ENCODE results near the gene SNCB.
"Not testable (repeated sequence)": the region's sequence is repeated elsewhere in the genome, so short reads cannot be mapped to it uniquely, and the experiment has no call there.

The SNCB gene

DNA sequence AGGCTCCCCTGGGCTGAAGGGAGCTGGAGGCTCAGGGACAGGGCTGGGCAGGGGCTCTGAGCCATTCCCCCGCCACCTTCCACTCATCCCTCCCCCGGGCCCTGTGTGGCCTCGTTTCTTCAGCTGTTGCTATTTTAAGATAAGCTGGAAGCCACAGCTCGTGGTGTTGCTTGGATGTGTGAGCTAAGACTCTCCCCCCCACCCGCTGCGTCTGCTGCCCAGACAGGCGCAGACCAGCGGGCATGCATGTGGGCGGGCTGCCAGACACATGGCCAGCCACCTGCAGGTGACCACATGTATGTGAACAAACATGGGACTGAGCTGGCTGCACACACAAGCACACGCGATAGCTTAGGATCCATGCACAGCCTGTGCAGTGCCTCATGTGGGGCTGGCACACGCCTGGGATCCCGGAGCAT, 8.7 kb downstream of the SNCB start:
- DNase-seq = no peak

DNA sequence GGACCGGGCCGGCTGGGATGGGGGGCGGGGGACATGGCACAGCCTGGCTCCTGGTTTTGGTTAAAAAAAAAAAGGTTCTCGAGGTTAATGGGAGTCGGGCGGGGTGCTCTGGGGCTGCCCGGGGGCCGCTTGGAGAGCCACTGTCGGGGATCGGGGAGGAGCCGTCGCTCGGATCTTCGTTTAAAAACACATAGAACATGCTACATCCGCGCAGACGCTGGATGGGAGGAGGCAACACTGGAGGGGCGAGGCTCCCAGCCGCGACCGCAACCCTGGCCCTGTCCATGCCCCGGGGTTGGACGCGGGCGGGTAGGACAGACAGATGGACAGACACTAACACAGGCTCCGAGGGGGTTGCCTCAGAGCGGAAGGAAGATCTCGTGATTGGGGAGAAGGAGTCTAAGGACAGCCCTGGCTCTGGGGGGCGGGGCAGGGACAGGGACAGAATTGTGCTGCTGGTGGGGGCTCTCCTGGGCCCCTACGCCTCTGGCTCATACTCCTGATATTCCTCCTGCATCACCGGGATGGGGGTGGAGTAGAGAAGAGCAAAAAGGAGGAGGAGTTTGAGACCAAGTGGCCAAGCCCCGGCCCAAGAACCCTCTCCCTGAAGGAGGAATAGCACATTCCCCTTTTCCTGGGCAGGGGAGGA, 9.9 kb downstream of the SNCB start:
- DNase-seq = no peak

DNA sequence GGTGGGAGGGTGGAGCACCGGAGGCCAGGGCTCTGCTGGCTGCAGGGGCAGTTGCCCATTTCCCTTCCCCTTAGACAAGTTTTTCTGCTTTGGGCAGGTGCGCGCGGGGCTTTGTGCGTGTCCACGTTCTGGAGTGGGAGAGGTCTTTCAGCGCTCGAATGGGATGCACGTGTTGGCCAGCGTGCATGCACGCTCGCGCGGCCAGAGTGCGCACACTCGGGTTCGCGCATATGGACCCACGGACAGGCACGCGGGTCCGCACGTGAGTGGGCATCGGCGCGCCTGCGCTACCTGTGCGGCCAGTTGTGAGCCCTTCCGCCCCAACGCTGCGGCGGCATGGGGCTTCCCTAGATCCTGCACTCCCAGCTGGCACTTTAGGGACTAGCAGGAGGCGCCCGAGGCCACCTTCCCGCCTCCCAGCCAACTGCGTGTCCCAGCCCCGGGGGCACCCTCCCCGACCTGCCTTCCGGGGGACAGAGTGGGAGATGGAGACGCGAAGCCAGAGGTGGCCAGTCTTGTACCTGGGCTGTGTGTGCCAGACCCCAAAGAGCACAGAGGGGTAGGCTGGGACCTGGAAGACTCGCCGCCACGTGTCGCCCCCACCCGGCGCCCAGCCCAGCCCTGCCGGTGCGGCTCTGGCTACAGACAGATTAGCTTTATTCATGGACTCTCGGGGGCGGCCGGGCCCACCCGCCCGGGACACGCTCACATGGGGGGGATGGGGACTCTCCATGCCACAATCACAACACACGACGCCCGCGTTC, 10.6 kb downstream of the SNCB start:
- DNase-seq = no peak

DNA sequence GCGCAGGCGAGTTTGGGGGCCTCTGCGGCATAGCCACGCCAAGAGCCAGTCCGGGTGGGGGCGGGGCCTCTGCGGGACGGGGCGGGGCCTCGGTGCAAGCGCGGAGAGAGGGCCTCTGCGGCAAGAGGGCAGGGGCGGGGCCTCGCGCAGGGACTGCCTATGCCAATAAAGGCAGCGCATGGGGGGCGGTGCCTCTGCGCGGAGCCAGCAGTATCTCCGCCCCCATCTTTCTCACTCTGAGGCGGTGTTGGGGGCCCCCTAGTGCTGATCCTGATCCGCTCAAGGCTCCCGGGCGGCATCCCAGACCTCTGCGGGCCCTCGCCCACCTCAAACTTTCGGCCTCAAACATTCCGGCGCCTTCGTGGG, 11.1 kb downstream of the SNCB start:
- DNase-seq = no peak

DNA sequence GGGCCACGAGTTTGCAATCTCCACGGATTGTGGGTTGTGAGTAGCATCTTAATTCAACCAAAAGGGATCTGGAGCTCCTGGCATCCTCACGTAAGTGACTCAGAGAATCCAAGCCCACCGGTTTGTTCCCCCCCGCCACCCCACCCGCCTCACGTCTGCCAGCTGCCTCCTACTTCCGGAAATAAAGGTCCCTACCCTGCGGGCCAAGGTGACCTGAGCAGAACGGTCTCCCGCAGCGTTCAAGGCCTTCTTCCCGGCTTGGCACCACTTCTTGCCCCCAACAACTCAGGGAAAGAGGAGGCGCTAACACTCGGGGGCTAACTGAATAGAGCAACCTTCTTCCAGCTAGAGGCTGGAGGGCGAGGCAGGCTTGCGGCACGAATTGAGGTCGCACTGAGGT, 11.6 kb downstream of the SNCB start:
- DNase-seq = no peak

DNA sequence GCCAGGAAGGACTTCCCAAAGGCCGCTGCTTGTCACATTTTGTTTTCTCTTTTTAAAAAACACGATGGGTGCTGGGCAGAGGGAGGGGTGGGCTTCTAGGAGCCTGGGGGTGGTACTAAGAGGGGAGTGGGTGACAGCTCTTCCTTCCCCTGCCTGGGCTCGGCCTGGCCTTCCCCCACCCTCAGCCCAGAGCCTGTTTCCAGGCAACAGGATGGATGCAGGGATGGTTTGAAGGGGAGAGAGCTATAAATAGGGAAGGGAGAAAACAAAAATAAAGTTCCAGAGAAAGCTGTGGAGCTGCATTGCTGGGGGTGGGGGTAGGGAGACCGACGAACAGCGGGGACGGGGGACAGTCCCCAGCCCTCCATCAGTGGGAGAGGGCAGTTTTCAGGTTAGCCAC, 13.8 kb downstream of the SNCB start:
- DNase-seq = no peak

DNA sequence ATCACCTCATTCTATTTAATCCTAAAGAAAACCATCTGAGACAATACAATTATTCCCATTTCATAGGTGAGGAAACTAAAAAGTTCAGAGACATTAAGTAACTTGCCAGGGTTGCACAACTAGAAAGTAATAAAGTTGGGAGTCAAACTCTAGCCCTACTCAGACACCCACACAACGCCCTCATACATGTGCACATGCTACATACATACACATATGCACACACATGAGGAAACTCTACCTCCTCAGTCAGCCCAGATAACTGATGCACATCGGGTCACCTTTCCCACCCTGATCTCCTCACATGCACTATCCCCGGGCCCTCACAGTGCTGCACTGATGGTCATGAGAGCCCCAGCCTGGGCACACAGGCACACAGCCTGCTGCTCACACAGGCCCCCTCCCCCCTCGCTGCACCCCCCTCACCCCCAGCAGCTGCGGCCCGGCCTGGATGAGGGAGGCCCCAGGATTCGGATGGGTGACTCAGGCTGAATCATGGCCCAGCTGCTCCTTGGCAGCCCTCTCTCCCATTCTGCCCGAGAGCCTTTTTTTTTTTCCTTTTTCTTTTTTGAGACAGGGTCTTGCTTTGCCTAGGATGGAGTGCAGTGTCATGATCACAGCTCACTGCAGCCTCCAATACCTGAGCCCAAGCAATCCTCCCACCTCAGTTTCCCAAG, 15.4 kb downstream of the SNCB start:
- no peak for DNase-seq

DNA sequence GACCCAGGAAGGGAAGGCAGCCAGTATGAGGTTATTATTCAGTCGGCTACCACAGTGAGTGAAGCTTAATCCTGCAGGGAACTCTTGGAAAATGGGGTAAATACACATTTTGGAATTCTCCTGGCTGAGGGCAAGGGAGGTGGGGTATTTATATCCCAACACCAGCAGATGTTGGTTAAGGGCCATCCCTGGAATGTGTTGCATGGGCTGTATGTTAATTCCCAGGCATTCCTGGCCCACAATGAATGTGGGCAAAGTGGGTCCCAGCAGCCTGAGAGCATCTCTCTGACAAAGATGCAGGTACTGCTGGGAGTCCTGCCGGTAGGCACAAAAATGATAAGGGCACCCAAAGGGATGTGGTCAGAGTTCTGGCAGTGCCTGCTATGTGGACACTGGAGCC, 17.5 kb downstream of the SNCB start:
- no peak for DNase-seq

DNA sequence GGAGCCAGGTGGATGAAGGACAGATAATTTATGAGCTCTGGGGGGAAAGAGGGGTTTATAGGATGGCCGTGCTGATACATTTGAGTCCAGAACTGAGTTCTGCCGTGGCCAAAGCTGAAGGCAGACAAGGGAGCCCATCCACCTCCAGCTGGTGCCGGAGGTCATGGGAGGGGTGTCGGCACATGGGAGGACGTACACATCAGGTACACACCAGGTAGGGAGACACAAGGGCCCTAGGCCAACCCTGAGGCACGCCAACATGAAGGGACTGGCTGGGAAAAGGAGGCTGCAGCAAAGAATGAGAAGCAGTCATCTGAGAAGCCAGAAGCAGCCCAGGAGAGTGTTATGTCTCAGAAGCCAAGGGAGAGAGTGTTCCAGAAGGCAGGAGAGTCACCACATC, 18.3 kb downstream of the SNCB start:
- DNase-seq = no peak

DNA sequence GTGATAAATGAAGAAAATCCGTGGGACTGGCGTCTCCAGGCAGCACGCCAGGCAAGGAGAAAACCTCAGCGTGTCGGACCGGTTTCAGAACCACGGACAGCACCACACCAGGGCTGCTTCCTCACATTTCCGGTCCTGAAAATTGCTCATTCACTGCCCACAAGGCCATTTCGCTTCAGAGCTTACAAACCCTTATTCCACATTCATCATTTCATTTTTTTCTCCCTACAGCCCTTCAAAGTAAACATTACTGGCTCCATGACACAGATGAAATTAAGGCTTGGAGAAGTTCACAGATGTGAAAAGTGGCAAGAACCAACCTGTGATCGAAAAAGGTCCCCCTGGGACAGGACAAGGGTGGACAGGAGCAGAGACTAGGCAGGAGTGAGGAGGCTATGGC, 18.9 kb downstream of the SNCB start:
- DNase-seq = no peak

DNA sequence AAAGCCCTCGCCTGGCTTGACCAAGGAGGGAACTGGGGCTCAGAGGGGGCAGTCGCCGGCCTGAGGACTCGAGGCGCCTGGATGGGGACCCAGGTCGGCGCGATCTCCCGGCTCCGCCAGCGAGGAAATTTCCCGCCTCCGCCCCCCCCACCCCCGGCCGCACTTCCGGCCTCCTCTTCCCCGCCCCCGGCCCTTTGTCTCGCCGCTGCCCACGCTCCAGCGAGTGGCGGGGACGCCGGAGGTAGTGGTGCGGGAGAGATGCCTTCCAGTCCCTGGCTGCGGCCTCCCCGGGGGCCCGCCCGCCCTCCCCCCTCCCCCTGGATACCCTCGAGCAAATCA, 19.9 kb downstream of the SNCB start:
- DNase-seq = peak; percentile 48

DNA sequence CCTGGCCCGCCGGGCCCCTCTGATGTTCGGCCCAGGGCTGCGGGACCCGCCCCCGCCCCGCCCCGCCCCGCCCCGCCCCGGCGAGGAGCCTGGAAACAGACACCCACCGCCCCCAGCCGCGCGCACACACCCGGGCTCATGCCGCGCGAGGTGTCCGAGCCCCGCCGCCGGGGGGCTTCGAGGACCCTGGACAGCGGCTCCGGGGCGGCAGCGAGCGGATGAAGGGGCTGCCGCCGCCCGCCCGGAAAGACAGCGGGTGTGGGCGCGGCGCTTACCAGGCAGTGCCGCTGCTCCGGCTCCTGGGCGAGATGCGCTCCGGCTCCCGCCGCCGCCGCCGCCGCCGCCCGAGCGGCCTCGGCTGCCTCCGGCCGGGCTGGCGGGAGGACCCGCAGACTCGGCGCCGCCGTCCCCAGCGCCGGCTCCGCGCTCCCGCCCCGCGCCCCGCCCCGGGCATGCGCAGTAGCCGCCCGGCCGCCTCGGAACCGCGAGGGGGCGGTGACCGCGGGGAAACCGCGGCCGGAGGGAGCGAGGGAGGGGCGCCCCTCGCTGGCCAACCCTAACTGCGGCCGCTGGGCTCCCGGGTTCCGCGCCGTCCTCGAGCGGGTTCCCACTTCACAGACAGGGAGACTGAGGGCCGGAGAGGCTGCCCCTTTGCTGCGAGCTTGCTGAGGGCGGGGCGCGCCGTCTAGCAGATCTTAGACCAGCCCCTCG, 20.5 kb downstream of the SNCB start, which contains the start of gene GPRIN1:
GPRIN1 (minus strand) TSS at position 433 of the 711 bp plus-strand sequence. CDS start 10,322 bp downstream, outside the sequence.
- DNase-seq = peak; percentile 57

DNA sequence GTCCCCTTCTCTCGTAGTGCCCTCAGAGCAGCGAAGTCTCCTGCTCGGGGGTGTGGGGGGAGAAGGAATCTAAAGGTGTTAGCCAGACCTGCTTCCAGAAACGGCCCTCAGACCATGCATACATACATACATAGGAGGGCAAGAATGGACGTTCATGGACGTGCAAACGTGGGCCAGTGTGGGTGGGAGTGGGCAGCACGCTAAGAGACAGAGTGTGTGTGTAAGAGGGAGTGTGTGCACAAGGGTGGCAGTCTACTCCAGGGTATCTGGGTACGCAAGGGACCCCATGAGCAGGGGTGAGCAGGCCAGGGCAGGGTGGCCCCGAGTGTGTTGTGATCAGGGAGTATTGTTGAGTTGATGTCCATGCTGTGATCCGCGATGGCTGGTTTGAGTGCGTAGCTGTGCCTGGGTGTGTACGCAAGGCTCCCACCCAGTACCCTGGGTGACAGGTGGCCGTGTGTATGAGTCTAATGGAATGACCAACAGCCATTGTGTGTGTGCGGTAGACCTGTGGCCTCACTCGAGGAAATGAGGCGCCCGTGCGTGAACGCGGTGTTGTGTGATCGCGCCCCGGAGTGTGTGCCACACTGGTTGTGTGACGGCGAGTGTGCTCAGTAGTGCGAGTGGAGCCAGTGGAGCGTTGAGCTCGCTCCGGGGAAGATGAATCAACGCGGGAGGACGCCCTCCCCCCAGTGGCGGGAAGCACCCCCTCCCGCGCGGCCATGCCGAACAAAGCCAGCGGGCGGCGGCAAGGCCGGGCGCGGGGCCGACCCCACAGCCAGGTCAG, 21.2 kb downstream of the SNCB start:
- peak; percentile 16 for DNase-seq

DNA sequence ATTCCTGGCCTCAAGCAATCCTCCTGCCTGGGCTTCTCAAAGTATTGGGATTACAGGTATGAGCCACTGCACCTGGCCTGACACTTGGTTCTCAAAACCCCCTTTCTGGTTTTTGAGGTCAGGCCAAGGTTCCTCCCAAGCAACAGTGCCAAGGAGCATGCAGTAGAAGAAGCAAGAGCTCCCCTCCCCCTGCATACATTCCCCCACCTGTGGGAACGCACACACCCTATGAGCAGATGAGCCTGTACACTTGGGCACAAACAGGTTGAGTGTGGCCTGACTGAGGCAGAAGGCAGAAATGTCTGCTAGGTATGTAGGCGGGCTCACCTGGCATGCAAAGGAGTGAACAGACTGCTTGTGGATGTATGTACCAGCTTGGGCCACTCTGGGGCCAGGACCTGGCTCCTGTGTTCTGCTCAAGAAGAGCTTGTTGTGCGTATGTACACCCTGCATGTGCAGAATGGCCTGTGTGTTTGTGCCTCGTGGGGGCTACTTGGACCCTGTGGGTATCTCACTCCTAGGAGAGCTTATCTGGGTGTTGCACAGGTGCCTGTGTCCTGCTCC, 22.1 kb downstream of the SNCB start:
- DNase-seq = no peak

DNA sequence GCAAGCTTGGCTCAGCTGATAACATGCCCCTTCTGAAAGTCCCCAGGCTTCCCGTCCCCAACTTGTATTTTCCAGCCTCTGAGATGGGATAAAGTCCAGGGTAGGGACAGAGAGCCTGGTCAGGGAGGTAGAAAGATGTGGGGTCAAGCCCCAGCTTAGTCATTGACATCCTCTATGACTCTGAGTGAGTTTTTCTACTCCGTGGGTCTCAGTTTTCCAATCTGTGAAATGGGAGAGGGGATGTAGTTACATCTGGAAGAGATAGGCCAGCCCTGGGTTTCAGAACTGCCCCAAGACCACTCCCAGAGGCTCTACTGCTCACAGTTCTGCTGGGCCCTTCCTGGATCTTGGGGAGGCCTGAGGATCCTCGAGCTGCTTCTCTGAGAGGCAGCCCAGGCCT, 23.5 kb downstream of the SNCB start:
- DNase-seq = no peak

DNA sequence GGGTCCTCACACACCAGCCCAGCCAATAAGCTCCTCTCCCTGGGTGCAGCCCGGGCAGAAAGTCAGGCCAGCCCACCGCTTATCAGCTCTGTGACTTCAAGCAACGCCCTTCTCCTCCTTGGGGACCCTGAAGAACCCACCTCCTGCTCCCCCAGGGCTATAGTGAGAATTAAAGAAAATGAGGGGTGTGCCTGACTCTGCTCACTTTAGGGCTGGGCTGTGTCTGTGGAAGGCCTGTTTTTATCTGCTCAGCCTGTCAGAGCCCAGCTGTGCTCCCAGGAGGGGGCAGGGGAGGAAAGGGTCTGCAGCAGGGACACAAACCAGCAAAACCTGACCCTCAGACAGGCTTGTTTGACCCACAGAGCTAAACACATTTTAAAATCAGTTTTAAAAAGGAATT, 24.3 kb downstream of the SNCB start:
- DNase-seq = no peak

DNA sequence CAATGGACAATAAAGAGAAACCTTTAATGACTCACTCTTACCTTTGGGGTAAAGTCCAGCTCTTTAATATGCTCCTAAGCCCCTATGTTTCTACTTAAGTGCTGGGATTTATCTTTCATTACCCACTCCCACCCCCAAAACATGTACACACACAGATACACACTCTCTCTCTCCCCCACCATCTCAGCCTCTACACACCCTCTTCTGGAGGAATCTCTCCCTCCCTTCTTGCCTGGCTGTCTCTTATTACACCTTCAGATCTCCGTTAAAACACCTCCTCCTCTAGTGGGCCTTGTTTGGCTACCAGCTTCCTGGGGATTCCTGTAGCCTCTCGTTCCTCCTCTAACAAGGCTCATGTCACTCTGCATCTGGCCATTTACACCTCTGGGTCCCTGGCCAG, 27.2 kb downstream of the SNCB start:
- DNase-seq = no peak

DNA sequence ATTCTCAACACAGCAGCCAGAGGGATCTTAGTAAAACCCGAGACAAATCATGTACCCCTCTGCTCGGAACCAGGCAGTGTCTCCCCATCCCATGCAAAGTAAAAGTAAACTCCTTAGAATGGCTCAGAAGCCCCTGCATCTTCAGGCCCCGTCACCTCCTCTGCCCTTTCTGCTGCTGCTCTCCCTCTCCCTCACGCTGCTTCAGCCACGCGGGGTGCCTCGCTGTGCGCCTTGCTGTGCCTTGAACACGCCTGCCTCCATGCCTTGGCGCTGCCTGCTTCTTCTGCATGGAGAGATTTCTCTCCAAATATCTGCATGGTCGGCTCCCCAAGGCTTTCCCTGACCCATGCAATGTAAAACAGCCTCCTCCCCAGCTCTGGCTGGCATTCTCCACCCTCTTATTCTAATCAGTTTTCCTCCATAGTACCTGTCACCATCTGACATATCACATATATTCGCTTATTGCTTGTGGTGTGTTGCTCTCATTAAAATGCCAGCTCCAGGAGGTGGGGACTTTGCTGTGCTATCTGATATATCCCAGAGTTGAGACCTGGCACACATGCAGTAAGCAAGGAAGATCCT, 28.3 kb downstream of the SNCB start:
- DNase-seq = no peak

DNA sequence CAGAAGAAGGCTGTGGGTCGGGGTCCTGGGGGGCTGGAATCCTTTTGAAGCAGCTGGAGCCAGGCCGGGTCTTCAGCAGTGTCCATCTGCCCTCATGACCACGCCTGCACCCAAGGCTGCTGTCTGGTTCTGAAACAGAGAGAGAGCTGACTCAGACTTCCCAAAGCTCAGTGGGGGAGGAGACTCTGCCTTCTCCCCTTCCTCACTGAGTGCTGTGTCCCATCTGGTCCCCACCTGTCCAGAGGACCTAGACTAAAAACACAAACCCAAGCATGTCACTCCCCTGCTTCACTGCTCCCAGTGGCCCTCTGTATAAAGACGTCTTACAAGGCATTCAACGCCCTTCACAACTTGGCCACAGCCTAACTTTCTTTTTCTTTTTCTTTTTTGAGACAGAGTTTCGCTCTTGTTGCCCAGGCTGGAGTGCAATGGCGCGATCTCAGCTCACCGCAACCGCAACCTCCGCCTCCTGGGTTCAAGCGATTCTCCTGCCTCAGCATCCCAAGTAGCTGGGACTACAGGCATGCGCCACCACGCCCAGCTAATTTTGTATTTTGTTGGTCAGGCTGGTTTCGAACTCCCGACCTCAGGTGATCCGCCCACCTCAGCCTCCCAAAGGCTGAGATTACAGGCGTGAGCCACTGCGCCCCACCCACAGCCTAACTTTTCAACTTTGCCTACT, 30.4 kb downstream of the SNCB start:
- DNase-seq = not testable (repeated sequence)

DNA sequence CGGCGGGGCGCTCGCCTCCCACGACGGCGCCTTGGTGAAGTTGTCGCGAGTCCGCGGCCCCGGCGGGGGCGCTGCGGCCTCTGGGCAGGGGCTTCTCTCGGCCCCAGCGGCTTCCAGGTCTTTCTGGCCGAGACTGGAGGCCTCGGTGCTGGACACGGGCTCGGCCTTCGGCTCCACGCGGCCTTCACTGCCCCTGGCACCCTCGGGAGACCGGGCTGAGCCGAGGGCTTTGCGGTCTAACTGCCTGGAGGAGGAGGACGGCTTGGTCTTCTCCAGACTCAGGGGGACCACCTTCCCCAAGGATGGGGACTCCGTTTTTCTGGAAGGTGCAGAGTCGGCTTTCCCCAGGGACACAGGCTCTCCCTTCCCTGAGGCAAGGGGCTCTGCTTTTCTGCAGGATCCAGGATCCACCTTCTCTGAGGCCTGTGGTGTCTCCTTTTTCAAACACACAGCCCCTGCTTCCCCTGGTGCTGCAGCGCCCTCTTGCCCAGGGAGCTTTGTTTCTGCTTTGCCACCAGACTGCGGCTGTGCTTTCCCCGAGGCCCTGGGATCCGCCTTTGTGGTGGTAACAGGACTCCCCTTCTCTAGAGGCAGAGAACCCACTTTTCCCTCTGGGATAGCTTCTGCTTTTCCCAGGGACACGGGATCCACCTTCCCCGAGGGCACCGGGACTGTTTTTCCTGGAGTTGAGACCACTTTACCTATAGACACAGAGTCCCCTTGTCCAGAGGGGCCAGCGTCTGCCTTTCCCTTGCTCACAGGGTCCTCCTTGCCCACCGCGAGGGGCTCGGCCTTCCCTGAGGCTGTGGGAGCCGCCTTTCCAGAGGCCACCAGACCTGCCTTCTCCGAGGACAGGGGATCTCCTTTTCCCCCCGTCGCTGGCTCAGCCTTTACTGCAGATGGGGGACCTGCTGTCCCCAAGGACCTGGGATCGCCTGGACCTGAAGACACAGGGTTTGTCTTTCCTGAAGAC, 32.6 kb downstream of the SNCB start:
- no peak for DNase-seq
